Smooth muscle cell (in vitro differentiated cells): ENCODE results near the gene PRXL2B. TPM values are rescaled to one million over a fixed set of nuclear protein-coding genes. Genes with fewer than 3 reads are reported as not detected.

ENCODE experiments used
- DNase-seq: peaks from one replicate; lab custom pipeline; 2025; ENCODE audit not compliant: unreplicated experiment; lab: John Stamatoyannopoulos, UW
- H2AFZ ChIP-seq: fragments of 200-600 bp; sonication (generic); 2 replicates; pipeline ENCODE4 v1.6.0; 2016; ENCODE audit warnings: antibody characterized with exemption, low read depth, mild to moderate bottlenecking
- H3F3A ChIP-seq: fragments of 200-600 bp; sonication (generic); 2 replicates; pipeline ENCODE4 v1.6.0; 2017; ENCODE audit warnings: antibody characterized with exemption, low read depth
- H3K27ac ChIP-seq: fragments of 200-600 bp; sonication (generic); 2 replicates; pipeline ENCODE4 v1.5.1; 2016; ENCODE audit warnings: low read depth, mild to moderate bottlenecking
- H3K27me3 ChIP-seq: fragments of 200-600 bp; sonication (generic); 2 replicates; pipeline ENCODE4 v1.6.1; 2016; ENCODE audit warnings: low read depth, mild to moderate bottlenecking
- H3K36me3 ChIP-seq: fragments of 200-600 bp; sonication (generic); 2 replicates; pipeline ENCODE4 v1.5.1; 2016; ENCODE audit warnings: low read depth
- H3K4me1 ChIP-seq: fragments of 200-600 bp; sonication (generic); 2 replicates; pipeline ENCODE4 v1.5.1; 2016; ENCODE audit warnings: low read depth
- H3K4me2 ChIP-seq: fragments of 200-600 bp; sonication (generic); 2 replicates; pipeline ENCODE4 v1.6.0; 2016; ENCODE audit warnings: mild to moderate bottlenecking
- H3K4me3 ChIP-seq: fragments of 200-600 bp; sonication (generic); 2 replicates; pipeline ENCODE4 v1.5.1; 2016; ENCODE audit warnings: mild to moderate bottlenecking
- H3K79me2 ChIP-seq: fragments of 200-600 bp; sonication (generic); 2 replicates; pipeline ENCODE4 v1.6.0; 2016; ENCODE audit warnings: low read depth, mild to moderate bottlenecking
- H3K9ac ChIP-seq: fragments of 200-600 bp; sonication (generic); 2 replicates; pipeline ENCODE4 v1.6.0; 2016; ENCODE audit warnings: low read depth
- H3K9me3 ChIP-seq: fragments of 200-600 bp; sonication (generic); replicated peaks from 2 replicates; pipeline ENCODE4 v1.5.1; 2016; ENCODE audit warnings: low read depth
- H4K20me1 ChIP-seq: fragments of 200-600 bp; sonication (generic); 2 replicates; pipeline ENCODE4 v1.6.0; 2016; ENCODE audit warnings: low read depth
- CTCF ChIP-seq: fragments of 200-600 bp; sonication (generic); IDR thresholded peaks from 2 replicates; pipeline ENCODE4 v1.5.1; 2017; ENCODE audit warnings: borderline replicate concordance, mild to moderate bottlenecking, antibody characterized with exemption; ENCODE audit not compliant: insufficient read depth, poor library complexity, severe bottlenecking
- WGBS: methylation state at CpG from one replicate; pipeline ENCODE4 v1.1.7; 2016; ENCODE audit warnings: low lambda C conversion rate; 5-methylcytosine and 5-hydroxymethylcytosine counted together
- polyA plus RNA-seq: library from polyadenylated mRNA; unstranded; fragments of >200 nt; fragmentation: Nextera tagmentation; extraction: Ambion mirVana; gene quantifications from 2 replicates; pipeline ENCODE4 v1.2.1, GENCODE V29; 2016
- total RNA-seq: library from RNA; depleted of rRNA; stranded (reverse); fragments of >200 nt; gene quantifications from 2 replicates; pipeline ENCODE4 v1.2.3, GENCODE V29; 2014

The PRXL2B gene
- total and polyA plus RNA-seq, 2 experiments from 2014 or later: 18.4 to 27.4 TPM

GRCh38 chr1:2587860-2588571, 1.4 kb downstream of the PRXL2B start:
- Histone ChIP-seq H4K20me1 (no peaks in the 10 kb centered on the region), H3K4me3 (peak overlapping the region; percentile 86), H3F3A (no peaks in the 10 kb centered on the region), H2AFZ (no peak overlapping the region), H3K4me1 (peaks cover 14% of the 10 kb centered on the region), H3K36me3 (no peaks in the 10 kb centered on the region), H3K9me3 (no peaks in the 10 kb centered on the region), H3K27ac (no peak overlapping the region), H3K9ac (no peak overlapping the region), H3K4me2 (peak overlapping the region; percentile 99), H3K27me3 (no peaks in the 10 kb centered on the region), H3K79me2 (no peaks in the 10 kb centered on the region)
- no peak for TF ChIP-seq CTCF
- WGBS: 94% methylated on average over 19 of the region's 19 CpGs
- no peak for DNase-seq

GRCh38 chr1:2588661-2589430, 2.3 kb downstream of the PRXL2B start:
- Histone ChIP-seq H3K9me3 (no peaks in the 10 kb centered on the region), H2AFZ (no peak overlapping the region), H3K27me3 (no peaks in the 10 kb centered on the region), H3K27ac (no peak overlapping the region), H3F3A (no peaks in the 10 kb centered on the region), H3K4me1 (peaks cover 14% of the 10 kb centered on the region), H4K20me1 (no peaks in the 10 kb centered on the region), H3K79me2 (no peaks in the 10 kb centered on the region), H3K9ac (no peak overlapping the region), H3K36me3 (no peaks in the 10 kb centered on the region), H3K4me3 (no peak overlapping the region), H3K4me2 (no peak overlapping the region)
- TF ChIP-seq CTCF: no peak
- no peak for DNase-seq
- WGBS: 91% methylated on average over 23 of the region's 23 CpGs

- no peaks in the 10 kb centered on the region for H3K36me3 ChIP-seq
- TF ChIP-seq CTCF: no peak
- no peaks in the 10 kb centered on the region for H3K27me3 ChIP-seq
- H3K4me3 ChIP-seq: no peak overlapping the region
- no peaks in the 10 kb centered on the region for H4K20me1 ChIP-seq
- WGBS: 90% methylated on average over 25 of the region's 25 CpGs
- peaks cover 14% of the 10 kb centered on the region for H3K4me1 ChIP-seq
- no peaks in the 10 kb centered on the region for H3K79me2 ChIP-seq
- H3K9ac ChIP-seq: no peak overlapping the region
- H3K27ac ChIP-seq: no peak overlapping the region
- no peak overlapping the region for H3K4me2 ChIP-seq
- no peaks in the 10 kb centered on the region for H3K9me3 ChIP-seq
- DNase-seq: no peak
- no peaks in the 10 kb centered on the region for H3F3A ChIP-seq
- no peak overlapping the region for H2AFZ ChIP-seq
Measured at GRCh38 chr1:2589431-2590232, 3.1 kb downstream of the PRXL2B start.
